IMR-90 (cell line): ENCODE results near the gene SKAP1. TPM values are rescaled to one million over a fixed set of nuclear protein-coding genes. Genes with fewer than 3 reads are reported as not detected.

ENCODE experiments used
- ATAC-seq: fragments of 200-7000 bp; cut with Tn5 transposase; 2 replicates; pipeline ENCODE4 v1.9.1; 2020; ENCODE audit warnings: low read depth, mild to moderate bottlenecking, moderate library complexity
- BruUV-seq: library from RNA; stranded (reverse); fragments of 400-500 nt; replicated peaks from 2 replicates; lab custom pipeline; 2021; lab: Mats Ljungman, UMichigan
- CTCF ChIA-PET: fragments of 300-600 bp; formaldehyde crosslinking; extraction: SDS; loops from one replicate; lab custom pipeline; 2021; ENCODE audit warnings: antibody characterized with exemption; lab: Yijun Ruan, JAX
- POLR2A ChIA-PET: fragments of 300-600 bp; sonication (Branson Sonifier 250); formaldehyde crosslinking; loops from one replicate; lab custom pipeline; 2022; ENCODE audit warnings: antibody characterized with exemption; ENCODE audit not compliant: unreplicated experiment; lab: Charles Lee
- DNase-seq: peaks from one replicate; pipeline ENCODE4 v3.0.0; 2013
- H2AFZ ChIP-seq: replicated peaks from 2 replicates; pipeline ENCODE3; 2013; ENCODE audit warnings: low read length, mild to moderate bottlenecking; ENCODE audit not compliant: poor library complexity
- H2AK5ac ChIP-seq: 2 replicates; pipeline ENCODE4 v1.6.1; 2013; ENCODE audit warnings: low read depth, low read length, inconsistent platforms
- H2AK9ac ChIP-seq: replicated peaks from 2 replicates; pipeline ENCODE3; 2013; ENCODE audit warnings: mild to moderate bottlenecking, low read depth, low read length, moderate library complexity; ENCODE audit not compliant: poor library complexity
- H2BK120ac ChIP-seq: 2 replicates; pipeline ENCODE4 v1.6.1; 2013; ENCODE audit warnings: low read depth, low read length, inconsistent platforms
- H2BK15ac ChIP-seq: 3 replicates; pipeline ENCODE4 v1.6.1; 2013; ENCODE audit warnings: low read depth, low read length, inconsistent platforms
- H2BK20ac ChIP-seq: 2 replicates; pipeline ENCODE4 v1.6.1; 2013; ENCODE audit warnings: low read depth, mild to moderate bottlenecking, inconsistent platforms, low read length, moderate library complexity
- H2BK5ac ChIP-seq: 2 replicates; pipeline ENCODE4 v1.6.1; 2013; ENCODE audit warnings: mild to moderate bottlenecking, low read depth, low read length, inconsistent platforms; ENCODE audit not compliant: poor library complexity, severe bottlenecking
- H3K14ac ChIP-seq: replicated peaks from 2 replicates; pipeline ENCODE4 v1.6.1; 2013; ENCODE audit warnings: low read depth, low read length, inconsistent platforms
- H3K18ac ChIP-seq: 2 replicates; pipeline ENCODE4 v1.6.1; 2013; ENCODE audit warnings: low read depth, low read length, control low read depth
- H3K23ac ChIP-seq: 2 replicates; pipeline ENCODE4 v1.6.1; 2013; ENCODE audit warnings: low read depth, low read length, inconsistent platforms
- H3K27ac ChIP-seq: 2 replicates; pipeline ENCODE4 v1.5.1; 2013; ENCODE audit warnings: mild to moderate bottlenecking, control low read depth, low read length; ENCODE audit not compliant: insufficient read depth
- H3K27me3 ChIP-seq: 2 replicates; pipeline ENCODE4 v1.6.1; 2013; ENCODE audit warnings: low read length; ENCODE audit not compliant: control insufficient read depth, insufficient read depth
- H3K36me3 ChIP-seq: 2 replicates; pipeline ENCODE4 v1.6.1; 2013; ENCODE audit warnings: low read length, mixed read lengths; ENCODE audit not compliant: control insufficient read depth, insufficient read depth
- H3K4ac ChIP-seq: 2 replicates; pipeline ENCODE4 v1.6.1; 2013; ENCODE audit warnings: low read depth, low read length, inconsistent platforms
- H3K4me1 ChIP-seq: 2 replicates; pipeline ENCODE4 v1.6.1; 2013; ENCODE audit warnings: low read length, mixed read lengths; ENCODE audit not compliant: control insufficient read depth, insufficient read depth
- H3K4me2 ChIP-seq: 2 replicates; pipeline ENCODE4 v1.6.1; 2013; ENCODE audit warnings: low read depth, mild to moderate bottlenecking, control low read depth, low read length, moderate library complexity
- H3K4me3 ChIP-seq: 2 replicates; pipeline ENCODE4 v1.5.1; 2013; ENCODE audit warnings: low read depth, mild to moderate bottlenecking, control low read depth, low read length, moderate library complexity; ENCODE audit not compliant: insufficient read depth
- H3K56ac ChIP-seq: 2 replicates; pipeline ENCODE4 v1.6.1; 2013; ENCODE audit warnings: low read length, inconsistent platforms; ENCODE audit not compliant: insufficient read depth; ENCODE audit errors: extremely low read depth
- H3K79me1 ChIP-seq, 2 experiments: 2 replicates each; pipeline ENCODE4 v1.6.1; 2013; ENCODE audit warnings: low read length in 2 of 2, inconsistent platforms in 1 of 2, low read depth in 1 of 2
- H3K9ac ChIP-seq: 2 replicates; pipeline ENCODE4 v1.6.1; 2013; ENCODE audit warnings: low read depth, low read length, control low read depth
- H3K9me1 ChIP-seq: 2 replicates; pipeline ENCODE4 v1.6.1; 2013; ENCODE audit warnings: low read length, inconsistent platforms; ENCODE audit not compliant: insufficient read depth
- H3K9me3 ChIP-seq: 2 replicates; pipeline ENCODE4 v1.6.1; 2013; ENCODE audit warnings: low read length; ENCODE audit not compliant: control insufficient read depth, insufficient read depth
- H4K20me1 ChIP-seq: 2 replicates; pipeline ENCODE4 v1.6.1; 2013; ENCODE audit warnings: low read length, inconsistent platforms; ENCODE audit not compliant: insufficient read depth
- H4K5ac ChIP-seq: 2 replicates; pipeline ENCODE4 v1.6.1; 2013; ENCODE audit warnings: mild to moderate bottlenecking, low read depth, low read length, control low read depth
- H4K8ac ChIP-seq, 2 experiments: 2 replicates each; pipeline ENCODE4 v1.6.1; 2013; ENCODE audit warnings: low read depth in 2 of 2, low read length in 2 of 2, control low read depth in 1 of 2, inconsistent platforms in 1 of 2
- H4K91ac ChIP-seq: 2 replicates; pipeline ENCODE4 v1.6.1; 2013; ENCODE audit warnings: low read depth, low read length, inconsistent platforms; ENCODE audit not compliant: insufficient read depth
- BHLHE40 ChIP-seq: fragments of 150-350 bp; IDR thresholded peaks from 2 replicates; pipeline ENCODE4 v1.6.1; 2016; ENCODE audit warnings: mild to moderate bottlenecking, low read depth, low read length
- CEBPB ChIP-seq: IDR thresholded peaks from 2 replicates; pipeline ENCODE4 v1.6.1; 2012; ENCODE audit warnings: low read depth, low read length, improper control_type of control experiment
- CHD1 ChIP-seq: IDR thresholded peaks from 2 replicates; pipeline ENCODE4 v1.6.1; 2012; ENCODE audit warnings: low read depth, low read length, improper control_type of control experiment
- FOS ChIP-seq: fragments of 150-350 bp; IDR thresholded peaks from 2 replicates; pipeline ENCODE4 v1.6.1; 2016; ENCODE audit warnings: low read depth, low read length
- MAFK ChIP-seq: IDR thresholded peaks from 2 replicates; pipeline ENCODE4 v1.6.1; 2012; ENCODE audit warnings: low read depth, low read length, improper control_type of control experiment
- MXI1 ChIP-seq: IDR thresholded peaks from 2 replicates; pipeline ENCODE4 v1.6.1; 2012; ENCODE audit warnings: low read depth, mild to moderate bottlenecking, low read length, moderate library complexity, borderline replicate concordance
- NFE2L2 ChIP-seq: fragments of 150-350 bp; IDR thresholded peaks from 2 replicates; pipeline ENCODE4 v1.6.1; 2016; ENCODE audit warnings: low read depth, mild to moderate bottlenecking, low read length
- RAD21 ChIP-seq: IDR thresholded peaks from 2 replicates; pipeline ENCODE4 v1.6.1; 2012; ENCODE audit warnings: low read length, improper control_type of control experiment
- RCOR1 ChIP-seq: IDR thresholded peaks from 2 replicates; pipeline ENCODE4 v1.6.1; 2012; ENCODE audit warnings: mild to moderate bottlenecking, low read length, improper control_type of control experiment; ENCODE audit not compliant: insufficient replicate concordance
- RFX5 ChIP-seq: IDR thresholded peaks from 2 replicates; pipeline ENCODE4 v1.8.0; 2012; ENCODE audit warnings: low read depth, mild to moderate bottlenecking, low read length, moderate library complexity
- SMC3 ChIP-seq: fragments of 150-350 bp; IDR thresholded peaks from 2 replicates; pipeline ENCODE4 v1.6.1; 2016; ENCODE audit warnings: low read depth, mild to moderate bottlenecking, antibody characterized with exemption, low read length, moderate library complexity
- WGBS, 2 experiments: methylation state at CpG; one replicate each; pipeline versions ENCODE4 v1.1.5 to v1.1.7; 2013; ENCODE audit warnings: missing lambda C conversion rate in 2 of 2; ENCODE audit not compliant: insufficient read length in 1 of 2; ENCODE audit errors: extremely low coverage in 2 of 2; 5-methylcytosine and 5-hydroxymethylcytosine counted together
- dilution Hi-C: fragments of 300-500 bp; cut with HindIII; formaldehyde crosslinking; loops from one replicate; pipeline ENCODE4 v1.14.3; 2018; ENCODE audit warnings: low sequenced_read_pairs; ENCODE audit not compliant: unreplicated experiment
- in situ Hi-C: fragments of 300-500 bp; cut with MboI; formaldehyde crosslinking; loops from 3 replicates; pipeline ENCODE4 v1.14.3; 2019; ENCODE audit warnings: low sequenced_read_pairs, inconsistent platforms, mixed read lengths
- intact Hi-C: fragments of 100-400 bp; cut with micrococcal nuclease; formaldehyde crosslinking; loops from 2 replicates; pipeline ENCODE4 v1.10.0; 2022
- polyA plus RNA-seq, 3 experiments: library from polyadenylated mRNA; depleted of rRNA; stranded (reverse); fragments of >200 nt; gene quantifications; 2 replicates each; pipeline ENCODE4 v1.2.3, GENCODE V29; 2012; ENCODE audit warnings: low replicate concordance in 1 of 3
- total RNA-seq: library from RNA; depleted of rRNA; stranded (reverse); fragments of >200 nt; gene quantifications from 2 replicates; pipeline ENCODE4 v1.2.3, GENCODE V29; 2012
- TF ChIP-seq, protein P1 (sequence below): fragments of 150-350 bp; IDR thresholded peaks from 2 replicates; pipeline ENCODE4 v1.6.1; 2017; ENCODE audit warnings: mild to moderate bottlenecking, antibody characterized with exemption, low read length, low read depth
- TF ChIP-seq, protein P2 (sequence below): conservative IDR thresholded peaks from 2 replicates; pipeline ENCODE4 v1.5.1; 2012; ENCODE audit warnings: mild to moderate bottlenecking, low read depth, low read length, improper control_type of control experiment

The SKAP1 gene
- total and polyA plus RNA-seq, 2 of the 4 experiments (the other 2 are of a cell fraction) = not detected

DNA sequence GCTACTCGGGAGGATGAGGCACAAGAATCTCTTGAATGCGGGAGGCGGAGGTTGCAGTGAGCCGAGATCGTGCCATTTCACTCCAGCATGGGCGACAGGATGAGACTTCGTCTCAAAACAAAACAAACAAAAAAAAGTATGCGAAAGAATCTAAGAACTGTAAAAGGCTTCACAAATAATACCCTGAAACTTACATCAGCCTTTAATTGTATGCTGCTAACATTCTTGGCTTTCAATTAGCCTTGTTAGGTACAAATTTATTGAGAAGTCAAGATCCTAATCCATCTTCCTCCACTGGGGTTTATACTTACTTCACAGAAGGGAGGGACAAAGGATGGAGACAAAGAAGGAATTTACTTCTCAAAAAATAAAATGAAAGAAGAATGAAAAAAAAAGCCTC is 239.1 kb downstream of the SKAP1 start:
- Histone ChIP-seq H2BK20ac (no peak overlapping the region), H3K9me1 (no peaks in the 10 kb centered on the region), H2AFZ (no peak overlapping the region), H3K4me2 (no peak overlapping the region), H3K27ac (no peak overlapping the region), H2BK15ac (no peak overlapping the region), H3K4me3 (no peak overlapping the region), H2AK9ac (no peak overlapping the region), H2BK5ac (no peak overlapping the region), H2AK5ac (no peak overlapping the region), H3K9me3 (no peaks in the 10 kb centered on the region), H3K4ac (no peak overlapping the region), H3K36me3 (no peaks in the 10 kb centered on the region), H3K9ac (no peak overlapping the region), H3K56ac (no peak overlapping the region), H3K23ac (no peak overlapping the region), H3K4me1 (no peaks in the 10 kb centered on the region), H3K27me3 (peaks cover 37% of the 10 kb centered on the region), H3K79me1 (no peaks in the 10 kb centered on the region), H4K8ac (no peak overlapping the region), H3K14ac (no peak overlapping the region), H4K5ac (no peak overlapping the region), H4K91ac (no peak overlapping the region), H3K18ac (no peak overlapping the region), H4K20me1 (no peaks in the 10 kb centered on the region), H2BK120ac (no peak overlapping the region)
- WGBS, 2 experiments = 97% methylated on average over 5 of the region's 8 CpGs; no CpG with 5 or more reads in 1 of the 2 experiments
- BruUV-seq = no TSS peak
- ChIA-PET CTCF (interaction anchor here (0.9 to 1.0 kb wide), 2 partner anchors 17 to 123 kb away, joined by 3 read pairs; no protein-coding TSS in a partner anchor), POLR2A (no interaction called here)
- no peak for ATAC-seq
- TF ChIP-seq, protein P1, sequence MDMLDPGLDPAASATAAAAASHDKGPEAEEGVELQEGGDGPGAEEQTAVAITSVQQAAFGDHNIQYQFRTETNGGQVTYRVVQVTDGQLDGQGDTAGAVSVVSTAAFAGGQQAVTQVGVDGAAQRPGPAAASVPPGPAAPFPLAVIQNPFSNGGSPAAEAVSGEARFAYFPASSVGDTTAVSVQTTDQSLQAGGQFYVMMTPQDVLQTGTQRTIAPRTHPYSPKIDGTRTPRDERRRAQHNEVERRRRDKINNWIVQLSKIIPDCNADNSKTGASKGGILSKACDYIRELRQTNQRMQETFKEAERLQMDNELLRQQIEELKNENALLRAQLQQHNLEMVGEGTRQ = no peak
- TF ChIP-seq CEBPB (no peak), MAFK (no peak), BHLHE40 (no peak), RCOR1 (no peak), NFE2L2 (no peak), CHD1 (no peak), RFX5 (no peak), SMC3 (no peak), RAD21 (no peak), MXI1 (no peak), FOS (no peak)
- TF ChIP-seq, protein P2, sequence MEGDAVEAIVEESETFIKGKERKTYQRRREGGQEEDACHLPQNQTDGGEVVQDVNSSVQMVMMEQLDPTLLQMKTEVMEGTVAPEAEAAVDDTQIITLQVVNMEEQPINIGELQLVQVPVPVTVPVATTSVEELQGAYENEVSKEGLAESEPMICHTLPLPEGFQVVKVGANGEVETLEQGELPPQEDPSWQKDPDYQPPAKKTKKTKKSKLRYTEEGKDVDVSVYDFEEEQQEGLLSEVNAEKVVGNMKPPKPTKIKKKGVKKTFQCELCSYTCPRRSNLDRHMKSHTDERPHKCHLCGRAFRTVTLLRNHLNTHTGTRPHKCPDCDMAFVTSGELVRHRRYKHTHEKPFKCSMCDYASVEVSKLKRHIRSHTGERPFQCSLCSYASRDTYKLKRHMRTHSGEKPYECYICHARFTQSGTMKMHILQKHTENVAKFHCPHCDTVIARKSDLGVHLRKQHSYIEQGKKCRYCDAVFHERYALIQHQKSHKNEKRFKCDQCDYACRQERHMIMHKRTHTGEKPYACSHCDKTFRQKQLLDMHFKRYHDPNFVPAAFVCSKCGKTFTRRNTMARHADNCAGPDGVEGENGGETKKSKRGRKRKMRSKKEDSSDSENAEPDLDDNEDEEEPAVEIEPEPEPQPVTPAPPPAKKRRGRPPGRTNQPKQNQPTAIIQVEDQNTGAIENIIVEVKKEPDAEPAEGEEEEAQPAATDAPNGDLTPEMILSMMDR = no peak
- intact Hi-C loops (no loop called here), in situ Hi-C loops (no loop called here), dilution Hi-C loops (no loop called here)
- DNase-seq = no peak
